Keratinocyte (primary cell): ENCODE measurements around the gene CCDC33.

Experiments used
- EZH2 ChIP-seq: IDR thresholded peaks from one replicate; pipeline ENCODE4 v1.6.1; 2012; ENCODE audit warnings: inconsistent platforms, mild to moderate bottlenecking, low read length, moderate library complexity
- TF ChIP-seq, protein P1 (sequence below), 3 experiments: IDR thresholded peaks in 1 of 3; conservative IDR thresholded peaks in 1 of 3; optimal IDR thresholded peaks in 1 of 3; 2 replicates in 2 of 3; 3 replicates in 1 of 3; pipeline versions ENCODE3 to v1.5.1; 2011; ENCODE audit warnings: low read length in 3 of 3, mild to moderate bottlenecking in 3 of 3, moderate library complexity in 2 of 3, control low read depth in 1 of 3, inconsistent platforms in 1 of 3; ENCODE audit not compliant: insufficient read depth in 2 of 3; ENCODE audit errors: extremely low read depth in 1 of 3

DNA sequence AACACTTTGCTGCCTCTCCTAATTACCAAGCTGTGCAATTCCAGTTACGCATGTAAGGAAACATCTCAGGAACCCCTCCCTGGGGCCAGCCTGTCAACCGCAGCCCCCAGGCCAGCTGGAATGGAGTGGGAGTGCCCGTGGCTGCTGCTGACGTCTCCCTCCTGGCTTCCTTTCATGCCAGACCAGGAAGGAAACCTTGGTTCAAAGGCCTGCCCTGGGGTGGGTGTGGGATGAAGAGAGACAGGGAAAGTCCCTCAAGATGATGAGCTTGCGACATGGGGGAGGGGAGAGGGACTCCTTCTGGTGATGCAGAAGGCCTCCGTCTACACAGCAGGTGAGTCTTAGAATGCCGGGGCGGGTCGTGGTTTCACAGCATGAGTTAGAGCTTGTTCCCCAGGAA lies 142.7 kb downstream of the CCDC33 start:
- TF ChIP-seq, protein P1, sequence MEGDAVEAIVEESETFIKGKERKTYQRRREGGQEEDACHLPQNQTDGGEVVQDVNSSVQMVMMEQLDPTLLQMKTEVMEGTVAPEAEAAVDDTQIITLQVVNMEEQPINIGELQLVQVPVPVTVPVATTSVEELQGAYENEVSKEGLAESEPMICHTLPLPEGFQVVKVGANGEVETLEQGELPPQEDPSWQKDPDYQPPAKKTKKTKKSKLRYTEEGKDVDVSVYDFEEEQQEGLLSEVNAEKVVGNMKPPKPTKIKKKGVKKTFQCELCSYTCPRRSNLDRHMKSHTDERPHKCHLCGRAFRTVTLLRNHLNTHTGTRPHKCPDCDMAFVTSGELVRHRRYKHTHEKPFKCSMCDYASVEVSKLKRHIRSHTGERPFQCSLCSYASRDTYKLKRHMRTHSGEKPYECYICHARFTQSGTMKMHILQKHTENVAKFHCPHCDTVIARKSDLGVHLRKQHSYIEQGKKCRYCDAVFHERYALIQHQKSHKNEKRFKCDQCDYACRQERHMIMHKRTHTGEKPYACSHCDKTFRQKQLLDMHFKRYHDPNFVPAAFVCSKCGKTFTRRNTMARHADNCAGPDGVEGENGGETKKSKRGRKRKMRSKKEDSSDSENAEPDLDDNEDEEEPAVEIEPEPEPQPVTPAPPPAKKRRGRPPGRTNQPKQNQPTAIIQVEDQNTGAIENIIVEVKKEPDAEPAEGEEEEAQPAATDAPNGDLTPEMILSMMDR (optimal IDR thresholded peaks at IDR 0.05 in 1 of 3, IDR thresholded peaks at IDR 0.05 in 1 of 3, conservative IDR thresholded peaks at IDR 0.05 in 1 of 3; ENCODE audit: extremely low read depth in 1 of 3, insufficient read depth in 2 of 3, low read length in 3 of 3): no peak
- no peak for TF ChIP-seq EZH2
